ENCODE measurements around the gene AXIN1.

DNA sequence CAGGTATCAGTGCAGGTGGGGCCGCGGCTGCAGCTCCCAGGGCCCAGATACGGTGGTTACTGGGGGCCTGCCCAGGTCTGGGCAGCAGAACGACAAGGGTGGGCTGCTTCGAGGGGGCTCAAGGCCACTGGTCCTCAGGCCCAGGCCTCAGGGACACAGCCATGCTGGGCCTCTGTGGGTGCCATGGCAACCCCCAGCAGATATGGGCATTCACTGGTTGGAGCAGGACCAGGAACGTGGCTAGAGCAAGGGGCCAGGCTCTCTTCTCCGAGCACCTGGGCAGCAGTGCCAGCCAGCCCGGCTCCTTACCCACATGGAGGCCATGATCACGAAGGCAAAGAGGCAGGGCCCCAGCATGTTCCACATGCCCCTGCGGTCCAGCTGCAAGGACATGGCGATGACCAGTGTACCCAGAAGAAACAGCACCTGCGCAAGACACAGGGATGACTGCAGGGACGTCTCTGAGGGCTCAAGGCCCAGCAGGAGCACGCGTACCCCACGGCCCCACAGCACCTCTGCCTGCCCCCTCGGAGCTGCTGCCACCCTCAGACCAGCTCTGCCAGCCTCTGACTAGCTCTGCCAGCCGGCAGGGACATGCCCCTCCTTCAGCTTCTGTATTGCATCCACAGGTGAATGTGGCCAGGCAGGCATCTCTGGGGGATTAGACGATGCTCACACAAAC is 19.9 kb upstream of the AXIN1 start:
- TF ChIP-seq, protein P1, sequence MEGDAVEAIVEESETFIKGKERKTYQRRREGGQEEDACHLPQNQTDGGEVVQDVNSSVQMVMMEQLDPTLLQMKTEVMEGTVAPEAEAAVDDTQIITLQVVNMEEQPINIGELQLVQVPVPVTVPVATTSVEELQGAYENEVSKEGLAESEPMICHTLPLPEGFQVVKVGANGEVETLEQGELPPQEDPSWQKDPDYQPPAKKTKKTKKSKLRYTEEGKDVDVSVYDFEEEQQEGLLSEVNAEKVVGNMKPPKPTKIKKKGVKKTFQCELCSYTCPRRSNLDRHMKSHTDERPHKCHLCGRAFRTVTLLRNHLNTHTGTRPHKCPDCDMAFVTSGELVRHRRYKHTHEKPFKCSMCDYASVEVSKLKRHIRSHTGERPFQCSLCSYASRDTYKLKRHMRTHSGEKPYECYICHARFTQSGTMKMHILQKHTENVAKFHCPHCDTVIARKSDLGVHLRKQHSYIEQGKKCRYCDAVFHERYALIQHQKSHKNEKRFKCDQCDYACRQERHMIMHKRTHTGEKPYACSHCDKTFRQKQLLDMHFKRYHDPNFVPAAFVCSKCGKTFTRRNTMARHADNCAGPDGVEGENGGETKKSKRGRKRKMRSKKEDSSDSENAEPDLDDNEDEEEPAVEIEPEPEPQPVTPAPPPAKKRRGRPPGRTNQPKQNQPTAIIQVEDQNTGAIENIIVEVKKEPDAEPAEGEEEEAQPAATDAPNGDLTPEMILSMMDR (conservative IDR thresholded peaks at IDR 0.05 in 1 of 2, IDR thresholded peaks at IDR 0.05 in 1 of 2; ENCODE audit: low read depth in 1 of 2, low read length in 2 of 2) = no peak
- TF ChIP-seq EZH2 (IDR thresholded peaks at IDR 0.05; ENCODE audit: low read length, missing control alignments) = no peak
